Stomach smooth muscle (tissue), 2 donors: Measurements from ENCODE around the gene ZNRF2.

Experiments
- H3K27ac ChIP-seq: one replicate; pipeline ENCODE4 v1.7.0; 2013; ENCODE audit warnings: mild to moderate bottlenecking, low read length, inconsistent platforms
- H3K27me3 ChIP-seq, 2 donors: one replicate each; pipeline ENCODE4 v1.7.0; 2013; ENCODE audit warnings: low read length in 2 of 2; ENCODE audit not compliant: insufficient read depth in 2 of 2, control insufficient read depth in 1 of 2
- H3K36me3 ChIP-seq, 2 donors: one replicate each; pipeline ENCODE4 v1.7.0; 2013; ENCODE audit warnings: low read length in 2 of 2; ENCODE audit not compliant: control insufficient read depth in 2 of 2, insufficient read depth in 2 of 2
- H3K4me1 ChIP-seq: one replicate; pipeline ENCODE4 v1.7.0; 2013; ENCODE audit warnings: low read length; ENCODE audit not compliant: control insufficient read depth, insufficient read depth
- H3K4me3 ChIP-seq, 2 donors: one replicate each; pipeline ENCODE4 v1.7.0; 2013; ENCODE audit warnings: low read length in 2 of 2
- H3K9ac ChIP-seq, 2 donors: one replicate each; pipeline ENCODE4 v1.7.0; 2013; ENCODE audit warnings: low read length in 2 of 2, mild to moderate bottlenecking in 1 of 2
- H3K9me3 ChIP-seq, 2 donors: one replicate each; pipeline ENCODE4 v1.7.0; 2013; ENCODE audit warnings: low read length in 2 of 2; ENCODE audit not compliant: control insufficient read depth in 2 of 2
- donor health status: healthy.
- donor health status: Pancreatic carcinoma.

The ZNRF2 gene

DNA sequence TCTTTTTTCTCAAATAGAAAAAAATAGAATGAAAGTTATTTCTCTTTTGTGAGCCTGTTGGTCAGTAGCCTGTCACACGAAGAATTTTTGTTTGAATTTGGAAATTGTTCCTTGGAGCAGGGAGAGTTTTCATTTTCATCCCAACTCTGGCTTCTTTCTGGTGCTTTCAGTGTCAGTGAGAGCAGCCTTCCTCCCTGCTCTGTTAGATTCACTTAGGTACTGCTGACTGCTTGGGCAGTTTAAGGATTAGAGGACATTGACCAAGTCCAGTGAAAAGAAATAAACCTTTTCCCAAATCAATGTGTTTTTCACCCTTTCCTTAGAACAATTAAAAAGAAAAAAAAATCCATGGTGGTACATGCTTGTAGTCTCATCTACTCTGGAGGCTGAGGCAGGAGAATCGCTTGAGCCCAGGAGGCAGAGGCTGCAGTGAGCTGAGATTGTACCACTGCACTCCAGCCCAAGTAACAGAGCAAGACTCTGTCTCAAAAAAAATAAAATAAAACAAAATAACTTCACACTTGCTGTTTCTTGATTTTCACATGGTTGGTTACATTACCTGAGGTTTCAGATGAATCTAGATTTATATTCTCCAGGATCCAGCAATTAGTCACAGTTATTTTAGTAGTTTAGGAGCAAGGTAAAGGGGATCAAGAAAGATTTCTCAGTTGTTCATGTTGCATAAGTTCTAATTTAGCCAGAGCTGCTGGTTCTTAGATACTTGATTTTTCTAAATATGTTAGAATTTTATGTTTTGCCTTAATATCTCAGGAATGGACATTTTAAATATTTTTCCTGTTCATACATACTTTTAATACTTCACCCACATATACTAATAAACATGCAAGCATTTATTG lies 63.1 kb downstream of the ZNRF2 start:
- H3K4me3 ChIP-seq, result no peak overlapping the region
- H3K9ac ChIP-seq, result no peak overlapping the region
- H3K36me3 ChIP-seq, result no peaks in the 10 kb centered on the region
- no peak overlapping the region for H3K27ac ChIP-seq
- no peaks in the 10 kb centered on the region for H3K4me1 ChIP-seq
- H3K9me3 ChIP-seq, result no peaks in the 10 kb centered on the region
- H3K27me3 ChIP-seq, result no peaks in the 10 kb centered on the region

DNA sequence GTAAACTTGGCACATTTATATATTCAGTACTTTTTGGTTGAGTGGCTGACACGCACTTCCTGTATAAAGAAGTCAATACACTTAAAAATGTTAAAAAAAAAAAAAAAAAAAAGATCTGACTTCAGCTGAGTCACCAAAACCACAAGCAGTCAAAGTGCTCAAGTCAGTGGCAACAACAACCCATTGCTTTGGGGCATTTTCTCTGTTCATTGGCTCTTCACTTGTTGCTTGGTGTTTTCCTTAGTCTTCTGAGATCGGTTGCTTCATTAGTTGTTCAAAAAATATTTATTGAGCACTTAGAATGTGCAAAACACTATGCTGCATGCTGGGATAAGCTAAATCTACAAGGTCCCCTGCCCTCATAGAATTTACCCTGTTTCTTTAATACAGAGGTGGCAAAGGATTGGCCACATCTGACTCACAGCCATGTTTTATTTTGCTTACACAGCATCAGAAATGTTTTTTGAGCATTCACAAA lies 63.7 kb downstream of the ZNRF2 start:
- Histone ChIP-seq H3K27me3 (no peaks in the 10 kb centered on the region), H3K4me3 (no peak overlapping the region), H3K4me1 (no peaks in the 10 kb centered on the region), H3K9ac (no peak overlapping the region), H3K36me3 (no peaks in the 10 kb centered on the region), H3K9me3 (no peaks in the 10 kb centered on the region), H3K27ac (no peak overlapping the region)

- H3K9ac ChIP-seq, result no peak overlapping the region
- H3K4me3 ChIP-seq, result no peak overlapping the region
- H3K27me3 ChIP-seq, result no peaks in the 10 kb centered on the region
- H3K27ac ChIP-seq, result no peak overlapping the region
- no peaks in the 10 kb centered on the region for H3K36me3 ChIP-seq
- H3K4me1 ChIP-seq, result no peaks in the 10 kb centered on the region
- no peaks in the 10 kb centered on the region for H3K9me3 ChIP-seq
Observed at GRCh38 chr7:30349170-30349569, 64.8 kb downstream of the ZNRF2 start.

- Histone ChIP-seq H3K36me3 (no peaks in the 10 kb centered on the region), H3K4me3 (no peak overlapping the region), H3K9me3 (no peaks in the 10 kb centered on the region), H3K27me3 (no peaks in the 10 kb centered on the region), H3K4me1 (no peaks in the 10 kb centered on the region), H3K9ac (no peak overlapping the region), H3K27ac (no peak overlapping the region)
Observed at GRCh38 chr7:30349816-30350215, 65.4 kb downstream of the ZNRF2 start.

DNA sequence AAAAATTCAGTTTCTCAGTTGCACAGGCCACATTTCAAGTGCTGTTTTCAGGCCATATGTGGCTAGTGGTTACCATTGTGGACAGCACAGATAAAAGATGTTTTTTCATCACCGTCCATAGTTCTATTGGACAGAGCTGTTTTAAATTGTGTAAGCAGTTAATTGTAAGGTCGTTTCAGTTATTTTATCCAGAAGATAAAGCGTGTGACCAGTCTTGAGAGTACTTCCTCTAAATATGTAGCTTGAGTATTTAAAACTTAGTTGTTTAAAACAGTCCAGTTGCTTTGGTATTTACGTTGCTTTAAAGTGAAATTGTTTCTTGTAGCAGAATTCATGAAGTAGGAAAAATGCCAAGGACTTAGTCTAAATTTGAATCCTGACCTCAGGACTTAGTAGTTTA lies 66.9 kb downstream of the ZNRF2 start:
- no peaks in the 10 kb centered on the region for H3K9me3 ChIP-seq
- H3K4me3 ChIP-seq, result no peak overlapping the region
- peak overlapping the region; percentile 0 for H3K27ac ChIP-seq

DNA sequence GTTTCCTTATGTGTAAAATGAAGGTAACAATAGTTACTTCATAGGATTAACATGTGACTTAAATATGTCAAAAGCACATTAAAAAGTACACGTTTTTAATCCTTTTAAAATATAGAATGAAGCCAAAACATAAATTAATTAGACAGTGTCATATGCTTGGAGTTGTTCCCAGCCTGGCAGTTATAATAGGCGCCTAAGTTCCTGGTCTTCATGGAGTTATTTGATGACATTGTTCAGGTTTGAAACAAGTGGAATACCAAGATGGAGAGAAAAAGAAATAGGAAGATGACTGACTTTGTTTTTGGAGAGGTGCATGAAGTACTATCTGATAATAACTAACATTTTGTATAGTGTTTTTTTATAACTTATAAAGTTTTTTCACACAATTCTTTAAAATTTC lies 67.3 kb downstream of the ZNRF2 start:
- Histone ChIP-seq H3K4me1 (no peaks in the 10 kb centered on the region), H3K9me3 (no peaks in the 10 kb centered on the region), H3K4me3 (no peak overlapping the region), H3K27ac (peak overlapping the region; percentile 0), H3K36me3 (no peaks in the 10 kb centered on the region), H3K9ac (peak overlapping the region in 1 of 2 donors; percentile 10), H3K27me3 (no peaks in the 10 kb centered on the region)

More for the DNA sequence above, 66.9 kb downstream of the ZNRF2 start:
- Histone ChIP-seq H3K9ac (peak overlapping the region in 1 of 2 donors; percentile 10), H3K4me1 (no peaks in the 10 kb centered on the region), H3K27me3 (no peaks in the 10 kb centered on the region), H3K36me3 (no peaks in the 10 kb centered on the region)

GRCh38 chr7:30352169-30352568 lies 67.8 kb downstream of the ZNRF2 start:
- Histone ChIP-seq H3K9ac (no peak overlapping the region), H3K27me3 (no peaks in the 10 kb centered on the region), H3K4me3 (no peak overlapping the region), H3K9me3 (no peaks in the 10 kb centered on the region), H3K4me1 (no peaks in the 10 kb centered on the region), H3K27ac (no peak overlapping the region), H3K36me3 (no peaks in the 10 kb centered on the region)

GRCh38 chr7:30353532-30353931 lies 69.1 kb downstream of the ZNRF2 start:
- H3K4me3 ChIP-seq, result no peak overlapping the region
- H3K9me3 ChIP-seq, result no peaks in the 10 kb centered on the region
- H3K36me3 ChIP-seq, result no peaks in the 10 kb centered on the region

GRCh38 chr7:30353932-30354607 lies 69.7 kb downstream of the ZNRF2 start:
- Histone ChIP-seq H3K36me3 (no peaks in the 10 kb centered on the region), H3K9me3 (no peaks in the 10 kb centered on the region), H3K27me3 (no peaks in the 10 kb centered on the region), H3K9ac (no peak overlapping the region), H3K4me3 (no peak overlapping the region), H3K27ac (no peak overlapping the region), H3K4me1 (no peaks in the 10 kb centered on the region)

More at GRCh38 chr7:30353532-30353931, 69.1 kb downstream of the ZNRF2 start:
- Histone ChIP-seq H3K9ac (no peak overlapping the region), H3K27me3 (no peaks in the 10 kb centered on the region), H3K27ac (no peak overlapping the region), H3K4me1 (no peaks in the 10 kb centered on the region)

DNA sequence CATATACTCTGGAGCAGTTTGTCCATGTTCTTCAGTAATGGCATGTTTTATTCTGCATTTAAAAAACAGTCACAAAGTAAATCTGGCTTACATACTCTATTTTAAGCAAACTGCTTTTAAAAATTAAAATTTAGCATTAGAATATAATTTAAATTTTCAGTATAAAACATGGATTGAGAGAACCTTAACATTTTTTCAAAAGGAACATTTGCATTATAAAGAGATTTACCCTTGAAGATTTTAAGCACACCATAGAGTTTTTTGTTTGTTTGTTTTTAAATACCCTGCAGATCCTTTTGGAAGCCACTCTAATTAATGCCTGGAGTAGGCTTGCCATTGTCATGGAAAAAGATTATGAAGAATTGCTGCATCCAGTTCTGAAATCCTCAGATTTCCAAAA lies 70.4 kb downstream of the ZNRF2 start:
- H3K36me3 ChIP-seq, result no peaks in the 10 kb centered on the region
- H3K4me3 ChIP-seq, result no peak overlapping the region
- H3K9ac ChIP-seq, result no peak overlapping the region
- H3K9me3 ChIP-seq, result no peaks in the 10 kb centered on the region
- H3K27ac ChIP-seq, result no peak overlapping the region
- H3K27me3 ChIP-seq, result no peaks in the 10 kb centered on the region
- no peaks in the 10 kb centered on the region for H3K4me1 ChIP-seq

- Histone ChIP-seq H3K4me3 (no peak overlapping the region), H3K27me3 (no peaks in the 10 kb centered on the region), H3K9me3 (no peaks in the 10 kb centered on the region)
Observed at GRCh38 chr7:30359957-30360356, 75.6 kb downstream of the ZNRF2 start.

More at GRCh38 chr7:30359957-30360356, 75.6 kb downstream of the ZNRF2 start:
- Histone ChIP-seq H3K9ac (no peak overlapping the region), H3K36me3 (no peaks in the 10 kb centered on the region), H3K4me1 (no peaks in the 10 kb centered on the region), H3K27ac (no peak overlapping the region)
